H1 (cell line): Measurements from ENCODE around the gene BGLAP. TPM values are rescaled to one million over a fixed set of nuclear protein-coding genes. Genes with fewer than 3 reads are reported as not detected.

Source experiments
- CTCF ChIA-PET: fragments of 300-600 bp; sonication (Branson Sonifier 250); formaldehyde crosslinking; loops from one replicate; lab custom pipeline; 2021; ENCODE audit not compliant: partially characterized antibody; lab: Charles Lee
- POLR2A ChIA-PET: fragments of 300-600 bp; sonication (Branson Sonifier 250); formaldehyde crosslinking; loops from one replicate; lab custom pipeline; 2021; ENCODE audit warnings: inconsistent platforms; ENCODE audit not compliant: partially characterized antibody; lab: Charles Lee
- DNase-seq, 2 experiments: peaks; one replicate each; pipeline versions ENCODE4 v3.0.0 to v3.0.0-alpha.2; 2010 to 2022; ENCODE audit warnings: low spot score in 2 of 2, low read depth in 1 of 2, mixed read lengths in 1 of 2
- FAIRE-seq: peaks from 2 replicates; lab custom pipeline; 2011; peaks lifted over from hg19 to GRCh38; lab: Jason Lieb, UNC
- H2AFZ ChIP-seq: 2 replicates; pipeline ENCODE4 v1.8.1; 2012; ENCODE audit warnings: low read length, inconsistent platforms
- H2AK5ac ChIP-seq: 2 replicates; pipeline ENCODE4 v1.6.1; 2013; ENCODE audit warnings: low read depth, low read length
- H2BK120ac ChIP-seq: replicated peaks from 2 replicates; pipeline ENCODE3; 2013; ENCODE audit warnings: low read depth, low read length, inconsistent platforms
- H2BK12ac ChIP-seq: 2 replicates; pipeline ENCODE4 v1.6.1; 2013; ENCODE audit warnings: low read depth, low read length
- H2BK15ac ChIP-seq: 2 replicates; pipeline ENCODE4 v1.6.1; 2013; ENCODE audit warnings: low read length
- H2BK20ac ChIP-seq: 2 replicates; pipeline ENCODE4 v1.6.1; 2013; ENCODE audit warnings: low read length
- H2BK5ac ChIP-seq: 2 replicates; pipeline ENCODE4 v1.6.1; 2013; ENCODE audit warnings: low read depth, low read length
- H3K14ac ChIP-seq: 2 replicates; pipeline ENCODE4 v1.6.1; 2013; ENCODE audit warnings: inconsistent platforms; ENCODE audit not compliant: insufficient read length
- H3K18ac ChIP-seq: 2 replicates; pipeline ENCODE4 v1.6.1; 2013; ENCODE audit warnings: low read length; ENCODE audit errors: extremely low read depth
- H3K23ac ChIP-seq: 2 replicates; pipeline ENCODE4 v1.6.1; 2013; ENCODE audit warnings: inconsistent platforms; ENCODE audit not compliant: insufficient read length
- H3K23me2 ChIP-seq: 2 replicates; pipeline ENCODE4 v1.6.1; 2013; ENCODE audit warnings: low read depth, low read length
- H3K27ac ChIP-seq: 2 replicates; pipeline ENCODE4 v1.6.1; 2011; ENCODE audit warnings: low read depth, low read length, inconsistent platforms
- H3K27me3 ChIP-seq, 4 experiments: replicated peaks in 1 of 4; 1 replicate in 1 of 4; 2 replicates in 3 of 4; pipeline versions ENCODE4 v1.6.1 to v1.8.1; 2011 to 2013; ENCODE audit warnings: low read length in 3 of 4, mild to moderate bottlenecking in 3 of 4, inconsistent platforms in 2 of 4, mixed read lengths in 2 of 4, moderate library complexity in 1 of 4; ENCODE audit not compliant: control insufficient read depth in 3 of 4, insufficient read depth in 3 of 4; ENCODE audit errors: extremely low read depth in 1 of 4
- H3K36me3 ChIP-seq, 4 experiments: 2 replicates each; pipeline versions ENCODE4 v1.6.1 to v1.8.1; 2011 to 2013; ENCODE audit warnings: mild to moderate bottlenecking in 4 of 4, low read length in 3 of 4, moderate library complexity in 2 of 4, control low read depth in 1 of 4, inconsistent platforms in 1 of 4; ENCODE audit not compliant: insufficient read depth in 4 of 4, control insufficient read depth in 2 of 4
- H3K4ac ChIP-seq: replicated peaks from 2 replicates; pipeline ENCODE3; 2013; ENCODE audit warnings: low read length, low read depth, mixed read lengths, inconsistent platforms; ENCODE audit not compliant: insufficient read length
- H3K4me1 ChIP-seq, 4 experiments: replicated peaks in 1 of 4; 1 replicate in 1 of 4; 2 replicates in 3 of 4; pipeline versions ENCODE4 v1.6.1 to v1.8.1; 2011 to 2013; ENCODE audit warnings: low read length in 3 of 4, inconsistent platforms in 2 of 4, mixed read lengths in 1 of 4; ENCODE audit not compliant: insufficient read depth in 4 of 4, control insufficient read depth in 3 of 4
- H3K4me2 ChIP-seq, 2 experiments: 2 replicates each; pipeline versions ENCODE4 v1.6.1 to v1.8.1; 2011 to 2013; ENCODE audit warnings: low read depth in 2 of 2, low read length in 2 of 2, control low read depth in 1 of 2, inconsistent platforms in 1 of 2, mild to moderate bottlenecking in 1 of 2; ENCODE audit not compliant: insufficient read depth in 1 of 2
- H3K4me3 ChIP-seq, 4 experiments: fragments of 200-600, 300-600 bp in 1 of 4; sonication (generic), shearing (Covaris generic), sonication (Bioruptor Twin) in 1 of 4; 2 replicates each; pipeline versions ENCODE4 v1.5.1 to v1.8.1; 2011 to 2016; ENCODE audit warnings: low read length in 4 of 4, low read depth in 3 of 4, control low read depth in 2 of 4, inconsistent platforms in 2 of 4, mild to moderate bottlenecking in 2 of 4, mixed read lengths in 1 of 4, moderate library complexity in 1 of 4; ENCODE audit not compliant: insufficient read depth in 2 of 4; ENCODE audit errors: extremely low read depth in 1 of 4
- H3K56ac ChIP-seq: replicated peaks from 2 replicates; pipeline ENCODE3; 2013; ENCODE audit warnings: low read depth, mild to moderate bottlenecking, mixed read lengths, low read length, inconsistent platforms; ENCODE audit not compliant: insufficient read length
- H3K79me1 ChIP-seq: 2 replicates; pipeline ENCODE4 v1.6.1; 2013; ENCODE audit warnings: low read depth, low read length, control low read depth
- H3K79me2 ChIP-seq, 2 experiments: 2 replicates each; pipeline versions ENCODE4 v1.6.1 to v1.8.1; 2012 to 2013; ENCODE audit warnings: low read length in 2 of 2, mild to moderate bottlenecking in 2 of 2, inconsistent platforms in 1 of 2; ENCODE audit not compliant: insufficient read depth in 2 of 2, control insufficient read depth in 1 of 2
- H3K9ac ChIP-seq, 4 experiments: replicated peaks in 1 of 4; 1 replicate in 1 of 4; 2 replicates in 3 of 4; pipeline versions ENCODE4 v1.6.1 to v1.8.1; 2011 to 2013; ENCODE audit warnings: low read depth in 3 of 4, low read length in 3 of 4, control low read depth in 2 of 4, mild to moderate bottlenecking in 2 of 4, moderate library complexity in 2 of 4, inconsistent platforms in 1 of 4; ENCODE audit errors: extremely low read depth in 1 of 4
- H3K9me3 ChIP-seq, 2 experiments: 2 replicates each; pipeline versions ENCODE4 v1.6.1 to v1.8.1; 2012 to 2013; ENCODE audit warnings: mild to moderate bottlenecking in 2 of 2, moderate library complexity in 2 of 2, control low read depth in 1 of 2, inconsistent platforms in 1 of 2, low read depth in 1 of 2, low read length in 1 of 2, mixed read lengths in 1 of 2; ENCODE audit not compliant: insufficient read depth in 2 of 2
- H4K20me1 ChIP-seq, 2 experiments: replicated peaks in 1 of 2; 2 replicates each; pipeline versions ENCODE3 to v1.8.1; 2011 to 2013; ENCODE audit warnings: inconsistent platforms in 2 of 2, low read length in 2 of 2, mild to moderate bottlenecking in 1 of 2; ENCODE audit not compliant: insufficient read depth in 2 of 2, control insufficient read depth in 1 of 2
- H4K5ac ChIP-seq: 2 replicates; pipeline ENCODE4 v1.6.1; 2013; ENCODE audit warnings: low read length, low read depth, mixed read lengths, inconsistent platforms; ENCODE audit not compliant: insufficient read length
- H4K8ac ChIP-seq: 2 replicates; pipeline ENCODE4 v1.8.0; 2013; ENCODE audit warnings: mild to moderate bottlenecking, moderate library complexity, low read length, inconsistent platforms; ENCODE audit not compliant: insufficient read depth; ENCODE audit errors: extremely low read depth
- H4K91ac ChIP-seq: replicated peaks from 2 replicates; pipeline ENCODE3; 2013; ENCODE audit warnings: low read length, mixed read lengths, inconsistent platforms; ENCODE audit not compliant: insufficient read length
- CEBPB ChIP-seq: IDR thresholded peaks from 2 replicates; pipeline ENCODE4 v1.6.1; 2012; ENCODE audit warnings: low read depth, low read length
- CTBP2 ChIP-seq: IDR thresholded peaks from 2 replicates; pipeline ENCODE4 v1.7.0; 2011; ENCODE audit warnings: borderline replicate concordance, mild to moderate bottlenecking, moderate library complexity, mixed read lengths, low read length; ENCODE audit not compliant: insufficient read depth, insufficient read length
- EP300 ChIP-seq, 2 experiments: IDR thresholded peaks; 1 replicate in 1 of 2; 2 replicates in 1 of 2; pipeline ENCODE4 v1.6.1; 2011 to 2012; ENCODE audit warnings: low read depth in 2 of 2, low read length in 2 of 2, mild to moderate bottlenecking in 2 of 2, borderline replicate concordance in 1 of 2, inconsistent platforms in 1 of 2, moderate library complexity in 1 of 2
- GTF2F1 ChIP-seq: IDR thresholded peaks from 2 replicates; pipeline ENCODE4 v1.6.1; 2012; ENCODE audit warnings: low read depth, low read length, improper control_type of control experiment, borderline replicate concordance
- HDAC2 ChIP-seq, 2 experiments: fragments of 300-600 bp in 1 of 2; sonication (generic) in 1 of 2; IDR thresholded peaks; 2 replicates each; pipeline ENCODE4 v1.6.1; 2011 to 2012; ENCODE audit warnings: low read depth in 2 of 2, low read length in 2 of 2, mild to moderate bottlenecking in 2 of 2, moderate library complexity in 2 of 2, borderline replicate concordance in 1 of 2, inconsistent platforms in 1 of 2
- NANOG ChIP-seq: IDR thresholded peaks from 2 replicates; pipeline ENCODE4 v1.6.1; 2011; ENCODE audit warnings: low read length, low read depth, mild to moderate bottlenecking, inconsistent platforms; ENCODE audit not compliant: insufficient read depth, poor library complexity, severe bottlenecking
- RNF2 ChIP-seq: fragments of 200-900, 300-1000 bp; sonication (generic); IDR thresholded peaks from 2 replicates; pipeline ENCODE4 v1.7.1; 2016; ENCODE audit warnings: borderline replicate concordance, low read depth, mild to moderate bottlenecking, antibody characterized with exemption, low read length; ENCODE audit not compliant: poor library complexity, severe bottlenecking; ENCODE audit errors: missing control alignments
- RXRA ChIP-seq: IDR thresholded peaks from 2 replicates; pipeline ENCODE4 v1.6.1; 2011; ENCODE audit warnings: low read depth, mild to moderate bottlenecking, low read length, moderate library complexity; ENCODE audit not compliant: insufficient read depth
- SP2 ChIP-seq: IDR thresholded peaks from 2 replicates; pipeline ENCODE4 v1.6.1; 2012; ENCODE audit warnings: mild to moderate bottlenecking, low read length, inconsistent platforms
- USF2 ChIP-seq: IDR thresholded peaks from 2 replicates; pipeline ENCODE4 v1.6.1; 2011; ENCODE audit warnings: low read length, improper control_type of control experiment
- YY1 ChIP-seq: IDR thresholded peaks from 2 replicates; pipeline ENCODE4 v1.6.1; 2011; ENCODE audit warnings: low read depth, mild to moderate bottlenecking, low read length
- WGBS, 2 experiments: shearing (Covaris generic) in 1 of 2; methylation state at CpG; one replicate each; pipeline versions ENCODE4 v1.1.6 to v1.1.7; 2013 to 2015; ENCODE audit warnings: low lambda C conversion rate in 2 of 2, mixed read lengths in 2 of 2, inconsistent platforms in 1 of 2, low coverage in 1 of 2, missing lambda C conversion rate in 1 of 2; ENCODE audit not compliant: insufficient replicate concordance in 2 of 2, insufficient coverage in 1 of 2, insufficient read length in 1 of 2; ENCODE audit errors: extremely low coverage in 1 of 2, missing lambda C conversion rate in 1 of 2; 5-methylcytosine and 5-hydroxymethylcytosine counted together
- polyA plus RNA-seq, 7 experiments: library from polyadenylated mRNA; depleted of rRNA in 3 of 7; stranded (reverse) in 5 of 7; unstranded in 2 of 7; fragments of >200 nt in 5 of 7; fragments of 200-250 nt in 2 of 7; gene quantifications; 1 replicate in 5 of 7; 2 replicates in 1 of 7; 4 replicates in 1 of 7; pipeline versions ENCODE4 v1.2.1 to v1.2.3, GENCODE V29; 2011 to 2013; ENCODE audit warnings: missing spikeins in 2 of 7, mixed read lengths in 2 of 7
- total RNA-seq: library from RNA; stranded (reverse); fragmentation: NEBNext Ultra II Directional; extraction: Animal tissue kit (Norgen Biotek cat#: 25700); gene quantifications from 2 replicates; pipeline ENCODE4 v1.2.1, GENCODE V29; 2021

Gene BGLAP
- total and polyA plus RNA-seq, 2 of the 8 experiments (the other 6 are each of a cell fraction or from before 2014, with no cell fraction given): 1.2 to 1.5 TPM

DNA sequence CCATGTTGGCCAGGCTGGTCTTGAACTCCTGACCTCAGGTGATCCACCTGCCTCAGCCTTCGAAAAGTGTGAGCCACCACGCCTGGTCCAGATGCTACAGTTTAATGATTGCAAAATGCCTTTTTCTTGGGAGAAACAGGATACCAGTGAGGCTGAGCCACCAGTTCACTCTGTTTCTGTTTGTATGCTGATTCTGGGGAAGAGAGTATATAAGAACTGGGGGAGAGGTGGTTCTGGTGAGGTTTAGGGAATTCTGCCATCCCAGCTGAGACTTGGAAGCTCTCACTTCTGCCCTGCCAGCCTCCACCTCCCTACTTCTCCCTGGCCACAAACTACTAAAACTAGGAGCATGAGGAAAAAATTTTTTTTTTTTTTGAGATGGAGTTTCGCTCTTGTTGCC, 37.3 kb upstream of the BGLAP start:
- WGBS, 2 experiments: 90% methylated on average over 3 of the region's 3 CpGs; no CpG with 5 or more reads in 1 of the 2 experiments
- Histone ChIP-seq H3K27me3 (no peaks in the 10 kb centered on the region), H3K4me3 (no peak overlapping the region), H3K9ac (no peak overlapping the region), H3K4me1 (peaks cover 0 to 2% (median 0%) of the 10 kb centered on the region in 4 experiments; a peak in 1 of 7 replicates), H2BK120ac (no peak overlapping the region), H2BK12ac (no peak overlapping the region), H4K8ac (no peak overlapping the region), H2BK5ac (no peak overlapping the region), H2AK5ac (no peak overlapping the region), H3K18ac (no peak overlapping the region; the same call in 1 of the 2 replicates), H3K23me2 (0 out of 2 replicates have a peak, but pooled peaks cover 3% of the 10 kb centered on the region), H3K27ac (no peak overlapping the region), H3K23ac (no peak overlapping the region), H3K4me2 (no peak overlapping the region), H2BK20ac (no peak overlapping the region), H3K56ac (no peak overlapping the region), H3K36me3 (peaks cover 3 to 34% (median 7%) of the 10 kb centered on the region in 4 experiments; a peak in 4 of 8 replicates), H3K79me1 (peaks cover 2% of the 10 kb centered on the region; the same call in 1 of the 2 replicates), H2BK15ac (no peak overlapping the region), H2AFZ (no peak overlapping the region), H3K14ac (no peak overlapping the region), H3K9me3 (no peaks in the 10 kb centered on the region), H3K4ac (no peak overlapping the region), H4K5ac (no peak overlapping the region), H4K91ac (no peak overlapping the region), H3K79me2 (peaks cover 0 to 7% of the 10 kb centered on the region in 2 experiments; a peak in 1 of 4 replicates), H4K20me1 (peaks cover 0 to 6% of the 10 kb centered on the region in 2 experiments)
- ChIA-PET POLR2A (interaction anchor here (4.2 to 9.5 kb wide), 2 partner anchors 8 to 10 kb away, joined by 15 to 77 read pairs; partner anchors contain the start of genes PMF1 and SLC25A44), CTCF (interaction anchor here (0.6 to 1.7 kb wide), 5 partner anchors 21 to 103 kb away, joined by 3 to 4 read pairs (median 3); no protein-coding TSS in a partner anchor)
- no peak for FAIRE-seq
- DNase-seq: no peak
- TF ChIP-seq RXRA (no peak), YY1 (no peak), NANOG (no peak), HDAC2 (IDR thresholded peaks at IDR 0.05; ENCODE audit: borderline replicate concordance in 1 of 2, low read depth in 2 of 2, low read length in 2 of 2) (no peak), GTF2F1 (no peak), SP2 (no peak), CTBP2 (no peak), RNF2 (no peak), CEBPB (no peak), EP300 (IDR thresholded peaks at IDR 0.05; ENCODE audit: borderline replicate concordance in 1 of 2, low read depth in 2 of 2, low read length in 2 of 2) (no peak), USF2 (no peak)
